Progenitor cell of endocrine pancreas (in vitro differentiated cells): ENCODE measurements around the gene THAP7. TPM values are rescaled to one million over a fixed set of nuclear protein-coding genes. Genes with fewer than 3 reads are reported as not detected.
"Not testable (repeated sequence)": the region's sequence is repeated elsewhere in the genome, so short reads cannot be mapped to it uniquely, and the experiment has no call there.

Experiments
- DNase-seq: peaks from one replicate; pipeline ENCODE4 v3.0.0; 2021; ENCODE audit warnings: low spot score; ENCODE audit not compliant: unreplicated experiment
- H3K27ac Mint-ChIP-seq: 2 replicates; pipeline ENCODE4 v1.8.0; 2021; ENCODE audit warnings: mild to moderate bottlenecking, moderate library complexity, mixed read lengths
- H3K27me3 Mint-ChIP-seq: 2 replicates; pipeline ENCODE4 v1.8.0; 2021; ENCODE audit warnings: mixed read lengths
- H3K36me3 Mint-ChIP-seq: 2 replicates; pipeline ENCODE4 v1.8.0; 2022; ENCODE audit warnings: mixed read lengths; ENCODE audit not compliant: insufficient read depth
- H3K4me1 Mint-ChIP-seq: 2 replicates; pipeline ENCODE4 v1.8.0; 2021; ENCODE audit warnings: low read depth, mixed read lengths
- H3K4me3 Mint-ChIP-seq: 2 replicates; pipeline ENCODE4 v1.8.0; 2021; ENCODE audit warnings: low read depth, mild to moderate bottlenecking, moderate library complexity, mixed read lengths
- H3K9me3 Mint-ChIP-seq: 2 replicates; pipeline ENCODE4 v1.8.0; 2021; ENCODE audit warnings: low read depth, mixed read lengths
- CTCF ChIP-seq: fragments of 200-600 bp; sonication (generic); IDR thresholded peaks from one replicate; pipeline ENCODE4 v1.5.0; 2021; ENCODE audit warnings: antibody characterized with exemption, mild to moderate bottlenecking; ENCODE audit not compliant: unreplicated experiment
- total RNA-seq: library from RNA; stranded (reverse); gene quantifications from 2 replicates; pipeline ENCODE4 v1.2.1, GENCODE V29; 2021

The THAP7 gene
- total RNA-seq, 1 donor from 2014 or later = 17.6 TPM

- Mint-ChIP-seq H3K27ac (no peak overlapping the region), H3K9me3 (no peaks in the 10 kb centered on the region), H3K4me1 (peaks cover 14% of the 10 kb centered on the region), H3K27me3 (no peaks in the 10 kb centered on the region), H3K36me3 (no peaks in the 10 kb centered on the region), H3K4me3 (peak overlapping the region; percentile 72)
- DNase-seq = no peak
- no peak for TF ChIP-seq CTCF
These were observed 10.8 kb upstream of the THAP7 start for GRCh38 chr22:21012446-21013407.

DNA sequence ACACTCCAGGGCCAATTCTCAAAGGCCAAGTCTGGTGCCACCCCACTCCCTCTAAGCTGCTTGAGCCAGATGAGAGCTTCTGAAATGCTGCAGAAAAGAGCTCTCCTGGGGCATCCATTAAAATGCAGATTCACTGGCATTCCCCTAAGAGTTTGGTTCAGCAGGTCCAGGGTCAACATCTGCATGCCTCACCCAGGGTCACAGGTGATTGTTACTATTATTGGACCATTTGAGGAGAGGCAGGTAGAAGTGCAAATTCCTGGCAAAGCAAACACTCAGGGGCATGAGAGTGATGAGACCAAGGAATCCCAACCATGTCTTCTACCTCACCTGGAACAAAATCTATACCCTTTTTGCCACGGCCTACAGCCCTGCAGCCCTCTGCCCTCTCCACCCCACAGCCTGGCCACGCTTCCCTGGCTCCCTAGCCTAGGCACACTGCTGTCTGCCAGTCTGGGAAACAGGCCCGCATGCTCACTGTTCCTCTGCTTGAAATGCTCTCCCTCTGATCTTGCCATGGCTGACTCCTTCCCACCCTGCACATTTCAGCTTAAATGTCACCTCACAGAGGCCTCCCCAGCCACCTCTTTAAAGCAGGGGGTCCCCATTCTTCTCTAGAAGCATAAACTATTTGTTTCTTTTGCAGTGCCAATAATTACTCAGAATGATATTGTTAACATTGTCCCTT is 8.7 kb upstream of the THAP7 start:
- peaks cover 11% of the 10 kb centered on the region for H3K4me1 Mint-ChIP-seq
- H3K9me3 Mint-ChIP-seq = no peaks in the 10 kb centered on the region
- no peak overlapping the region for H3K27ac Mint-ChIP-seq
- H3K27me3 Mint-ChIP-seq = no peaks in the 10 kb centered on the region
- no peak overlapping the region for H3K4me3 Mint-ChIP-seq
- H3K36me3 Mint-ChIP-seq = no peaks in the 10 kb centered on the region
- no peak for TF ChIP-seq CTCF
- DNase-seq = no peak

- Mint-ChIP-seq H3K27me3 (no peaks in the 10 kb centered on the region), H3K4me1 (peaks cover 7% of the 10 kb centered on the region), H3K4me3 (no peak overlapping the region), H3K36me3 (no peaks in the 10 kb centered on the region), H3K27ac (peak overlapping the region; percentile 59), H3K9me3 (no peaks in the 10 kb centered on the region)
- no peak for TF ChIP-seq CTCF
- DNase-seq = peak; percentile 54
These were observed 7.9 kb upstream of the THAP7 start for GRCh38 chr22:21009638-21010425.

DNA sequence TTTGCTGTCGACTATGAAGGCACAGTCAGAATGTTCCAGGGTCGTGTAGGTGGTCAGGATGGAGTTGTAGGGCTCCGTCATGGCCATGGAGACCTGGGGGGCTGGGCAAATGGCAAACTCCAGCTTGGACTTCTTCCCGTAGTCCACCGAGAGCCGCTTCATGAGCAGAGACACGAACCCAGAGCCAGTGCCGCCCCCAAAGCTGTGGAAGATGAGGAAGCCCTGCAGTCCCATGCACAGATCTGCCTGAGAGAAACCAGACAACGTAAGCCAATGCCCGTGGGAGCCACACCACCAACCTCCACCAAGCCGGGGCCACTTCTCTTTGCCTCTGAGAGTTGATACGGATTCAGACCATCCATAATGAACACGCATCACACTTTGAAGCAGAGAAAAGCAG is 7.3 kb upstream of the THAP7 start:
- not testable (repeated sequence) for H3K27ac Mint-ChIP-seq, H3K4me1 Mint-ChIP-seq, H3K9me3 Mint-ChIP-seq, H3K27me3 Mint-ChIP-seq, DNase-seq, H3K4me3 Mint-ChIP-seq, H3K36me3 Mint-ChIP-seq

- Mint-ChIP-seq H3K4me3 (peak overlapping the region; percentile 89), H3K27ac (no peak overlapping the region), H3K9me3 (no peaks in the 10 kb centered on the region), H3K36me3 (no peaks in the 10 kb centered on the region), H3K27me3 (no peaks in the 10 kb centered on the region), H3K4me1 (peaks cover 15% of the 10 kb centered on the region)
- TF ChIP-seq CTCF = no peak
- no peak for DNase-seq
These were observed 1.9 kb upstream of the THAP7 start for GRCh38 chr22:21003782-21004181.
